Stimulated activated CD4-positive, alpha-beta T cell treated with anti-CD3 and anti-CD28 coated beads, TNF-alpha, amount 100 ng/mL, for 4 hours (primary cell): Measurements from ENCODE around the gene CXorf65.
A peak's percentile ranks its signal among the peaks of the same experiment; 100 is the strongest.

Experiments used
- DNase-seq, 3 experiments: peaks; one replicate each; pipeline ENCODE4 v3.0.0-alpha.2; 2020; ENCODE audit warnings: low read depth in 3 of 3

CXorf65 gene

DNA sequence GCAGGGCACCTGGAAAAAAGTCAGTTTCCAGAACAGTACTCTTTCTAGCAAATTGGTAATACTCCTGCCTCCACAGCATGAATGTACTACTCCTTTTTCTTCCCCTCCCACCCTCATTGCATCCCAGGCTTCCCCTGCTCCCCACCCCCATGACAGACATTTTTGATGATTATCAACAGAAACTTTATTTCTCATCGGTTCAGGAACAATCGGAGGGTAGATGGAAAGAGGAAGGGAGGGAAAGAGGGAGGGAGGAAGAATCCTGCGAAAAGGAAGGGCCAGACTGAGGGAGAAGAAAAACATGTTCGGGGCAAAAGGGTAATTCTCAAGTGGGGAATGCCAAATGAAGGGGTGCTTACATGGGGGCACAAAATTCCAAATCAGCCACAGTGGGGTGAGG is 705 bp upstream of the CXorf65 start:
- DNase-seq = no peak

DNA sequence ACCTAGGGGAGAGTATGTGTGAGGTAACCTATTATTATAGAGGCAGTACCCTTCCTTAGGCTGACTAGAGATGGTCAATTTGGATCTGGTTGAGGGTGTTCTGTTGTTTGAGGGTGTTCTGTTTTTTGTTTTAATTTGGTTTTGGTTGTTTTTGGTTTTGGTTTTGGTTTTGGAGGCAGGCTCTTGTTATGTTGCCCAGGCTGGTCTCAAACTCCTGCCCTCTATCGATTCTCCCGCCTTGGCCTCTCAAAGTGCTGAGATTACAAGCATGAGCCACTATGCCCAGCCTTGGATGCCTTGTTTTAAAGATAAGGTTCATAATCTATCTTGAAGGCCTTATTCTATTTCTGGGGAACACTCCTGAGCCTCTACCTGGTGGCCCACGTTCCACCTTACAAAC is 912 bp downstream of the CXorf65 start:
- DNase-seq = no peak

DNA sequence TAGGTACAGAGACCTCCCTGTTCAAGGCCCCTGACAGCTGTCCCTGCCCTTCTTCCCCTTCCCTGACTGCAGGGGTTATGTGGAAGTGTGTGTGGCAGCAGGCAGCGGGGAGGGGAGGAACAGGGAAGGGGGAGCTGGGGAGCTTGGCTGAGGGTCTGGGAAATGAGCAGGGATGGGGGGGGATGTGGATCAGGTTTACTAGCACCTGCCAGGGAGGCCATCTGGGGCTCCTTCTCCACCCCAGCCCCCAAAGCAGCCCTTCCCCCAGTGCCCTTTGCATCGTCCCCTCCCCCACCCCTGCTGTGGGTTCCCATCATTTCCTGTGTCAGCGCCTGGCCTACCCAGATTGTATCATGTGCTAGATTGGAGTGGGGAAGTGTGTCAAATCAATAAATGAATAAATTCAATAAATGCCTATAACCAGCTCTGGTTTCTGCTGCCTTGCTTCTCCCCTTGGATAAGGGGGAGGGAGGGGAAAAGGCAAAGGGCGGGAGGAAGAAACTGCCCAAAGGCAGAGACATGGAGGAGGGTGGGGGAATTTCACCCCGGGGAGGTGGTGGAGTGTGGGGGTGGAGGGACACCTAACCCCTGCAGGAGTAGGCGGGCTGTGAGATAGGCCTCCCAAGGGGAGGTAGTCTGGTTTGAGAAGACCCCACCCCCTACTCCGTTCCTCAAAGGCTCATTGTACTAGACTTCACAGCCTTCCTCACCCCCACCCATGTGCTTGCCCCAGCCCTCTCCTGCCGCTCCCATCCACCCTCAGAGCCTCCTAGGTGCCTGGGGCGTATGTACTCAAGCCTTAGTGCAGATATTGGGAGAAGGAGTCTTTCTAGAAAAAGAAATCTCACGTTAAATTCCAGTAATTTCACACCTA is 3.2 kb downstream of the CXorf65 start:
- DNase-seq = peak in 1 of 3 experiments; percentile 39

DNA sequence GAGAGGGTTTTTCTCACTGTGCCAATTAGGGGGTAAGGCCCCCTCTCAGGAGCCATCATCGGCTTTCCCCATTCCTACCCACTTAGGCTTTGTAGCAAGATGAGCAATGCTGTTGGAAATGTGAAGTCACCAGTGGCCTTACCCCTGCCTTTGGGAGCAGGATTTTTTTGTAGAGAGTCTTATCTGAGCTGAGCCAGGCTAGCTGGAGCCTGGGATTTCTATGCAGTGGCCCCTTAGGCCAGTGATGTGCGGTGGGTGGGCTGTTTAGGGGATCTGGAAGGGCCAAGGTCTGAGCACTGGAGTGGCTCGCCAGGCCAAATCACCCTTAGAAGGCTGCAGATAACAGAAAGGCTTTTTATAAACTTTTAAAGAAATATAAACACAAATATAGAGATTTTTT is 4.2 kb downstream of the CXorf65 start:
- DNase-seq = no peak

DNA sequence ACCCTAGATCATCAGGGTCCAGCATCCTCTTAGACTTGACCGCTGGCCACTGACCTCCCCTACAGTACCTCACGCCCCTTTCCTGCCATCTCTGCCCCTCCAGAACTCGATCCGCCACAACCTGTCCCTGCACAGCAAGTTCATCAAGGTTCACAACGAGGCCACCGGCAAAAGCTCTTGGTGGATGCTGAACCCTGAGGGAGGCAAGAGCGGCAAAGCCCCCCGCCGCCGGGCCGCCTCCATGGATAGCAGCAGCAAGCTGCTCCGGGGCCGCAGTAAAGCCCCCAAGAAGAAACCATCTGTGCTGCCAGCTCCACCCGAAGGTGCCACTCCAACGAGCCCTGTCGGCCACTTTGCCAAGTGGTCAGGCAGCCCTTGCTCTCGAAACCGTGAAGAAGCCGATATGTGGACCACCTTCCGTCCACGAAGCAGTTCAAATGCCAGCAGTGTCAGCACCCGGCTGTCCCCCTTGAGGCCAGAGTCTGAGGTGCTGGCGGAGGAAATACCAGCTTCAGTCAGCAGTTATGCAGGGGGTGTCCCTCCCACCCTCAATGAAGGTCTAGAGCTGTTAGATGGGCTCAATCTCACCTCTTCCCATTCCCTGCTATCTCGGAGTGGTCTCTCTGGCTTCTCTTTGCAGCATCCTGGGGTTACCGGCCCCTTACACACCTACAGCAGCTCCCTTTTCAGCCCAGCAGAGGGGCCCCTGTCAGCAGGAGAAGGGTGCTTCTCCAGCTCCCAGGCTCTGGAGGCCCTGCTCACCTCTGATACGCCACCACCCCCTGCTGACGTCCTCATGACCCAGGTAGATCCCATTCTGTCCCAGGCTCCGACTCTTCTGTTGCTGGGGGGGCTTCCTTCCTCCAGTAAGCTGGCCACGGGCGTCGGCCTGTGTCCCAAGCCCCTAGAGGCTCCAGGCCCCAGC is 5.7 kb downstream of the CXorf65 start:
- no peak for DNase-seq

DNA sequence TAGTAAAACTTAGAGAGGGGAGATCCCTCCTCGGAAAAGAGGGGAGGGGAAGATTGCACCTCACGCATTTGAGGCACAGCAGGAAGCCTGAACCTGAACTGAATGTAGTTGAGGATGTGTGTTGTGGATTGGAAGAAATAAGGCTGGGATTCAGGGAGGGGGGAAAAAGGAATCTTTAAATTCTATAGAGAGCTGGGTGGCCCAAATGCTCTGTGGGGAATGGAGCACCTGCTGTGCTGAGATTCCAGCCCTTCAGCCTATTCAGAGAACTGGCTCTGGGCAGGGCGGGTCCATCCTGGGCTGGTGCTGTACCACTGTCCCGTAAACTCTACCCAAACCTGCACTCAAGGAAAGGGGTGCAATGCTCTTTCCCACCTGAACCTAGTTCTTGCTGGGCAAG is 6.8 kb downstream of the CXorf65 start:
- no peak for DNase-seq

DNA sequence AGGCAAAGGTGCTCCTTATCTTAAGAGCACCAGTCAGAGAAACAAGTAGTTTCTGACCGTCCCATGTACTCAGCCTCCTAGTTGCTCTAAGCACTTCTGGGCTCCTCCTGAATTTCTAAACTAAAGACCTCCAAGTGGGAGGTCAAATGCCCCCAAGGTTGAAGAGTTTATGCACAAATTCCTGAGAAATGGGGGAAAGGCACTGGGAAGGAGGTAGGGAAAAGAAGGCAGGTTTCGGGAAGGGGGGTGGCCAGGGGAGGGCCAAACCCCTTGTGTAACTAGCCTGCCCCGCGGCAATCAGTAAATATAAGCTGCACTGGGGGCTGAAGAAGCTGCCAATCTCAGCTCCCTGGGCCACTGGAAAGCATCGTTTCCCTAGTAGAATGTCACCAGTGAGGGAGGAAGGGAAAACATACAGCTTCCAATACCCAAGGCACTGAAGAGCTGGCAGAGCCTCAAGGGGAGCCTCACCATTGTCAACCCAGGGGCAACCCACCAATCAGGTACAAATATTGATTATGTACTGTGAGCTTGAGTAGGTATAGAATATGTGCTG is 7.5 kb downstream of the CXorf65 start:
- DNase-seq = no peak

DNA sequence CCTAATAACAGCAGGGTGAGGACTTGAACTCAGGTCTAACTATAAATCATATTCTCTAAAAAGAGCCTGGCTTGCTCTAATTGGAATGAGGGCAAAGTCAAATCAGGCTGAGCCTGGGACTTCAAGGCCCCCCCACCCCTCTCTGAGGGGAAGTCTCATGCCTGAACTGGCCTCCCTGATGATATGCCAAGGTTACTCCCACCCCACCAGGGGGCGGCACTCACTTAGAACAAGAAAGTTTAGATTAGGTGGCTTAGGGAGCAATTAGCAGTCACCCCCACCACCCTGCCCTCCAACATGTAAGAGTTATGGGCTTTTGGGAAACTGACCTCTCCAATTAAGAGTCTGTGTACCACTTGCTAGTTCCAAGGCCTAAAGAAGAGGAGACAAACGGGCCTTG is 8.2 kb downstream of the CXorf65 start:
- peak; percentile 48 to 64 (median 54) for DNase-seq

DNA sequence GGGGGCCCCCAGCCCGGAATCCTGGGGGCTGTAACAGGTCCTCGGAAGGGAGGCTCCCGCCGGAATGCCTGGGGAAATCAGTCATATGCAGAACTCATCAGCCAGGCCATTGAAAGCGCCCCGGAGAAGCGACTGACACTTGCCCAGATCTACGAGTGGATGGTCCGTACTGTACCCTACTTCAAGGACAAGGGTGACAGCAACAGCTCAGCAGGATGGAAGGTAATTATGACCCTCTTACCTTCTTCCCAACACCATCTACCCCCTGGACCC is 9.8 kb downstream of the CXorf65 start:
- DNase-seq = no peak

DNA sequence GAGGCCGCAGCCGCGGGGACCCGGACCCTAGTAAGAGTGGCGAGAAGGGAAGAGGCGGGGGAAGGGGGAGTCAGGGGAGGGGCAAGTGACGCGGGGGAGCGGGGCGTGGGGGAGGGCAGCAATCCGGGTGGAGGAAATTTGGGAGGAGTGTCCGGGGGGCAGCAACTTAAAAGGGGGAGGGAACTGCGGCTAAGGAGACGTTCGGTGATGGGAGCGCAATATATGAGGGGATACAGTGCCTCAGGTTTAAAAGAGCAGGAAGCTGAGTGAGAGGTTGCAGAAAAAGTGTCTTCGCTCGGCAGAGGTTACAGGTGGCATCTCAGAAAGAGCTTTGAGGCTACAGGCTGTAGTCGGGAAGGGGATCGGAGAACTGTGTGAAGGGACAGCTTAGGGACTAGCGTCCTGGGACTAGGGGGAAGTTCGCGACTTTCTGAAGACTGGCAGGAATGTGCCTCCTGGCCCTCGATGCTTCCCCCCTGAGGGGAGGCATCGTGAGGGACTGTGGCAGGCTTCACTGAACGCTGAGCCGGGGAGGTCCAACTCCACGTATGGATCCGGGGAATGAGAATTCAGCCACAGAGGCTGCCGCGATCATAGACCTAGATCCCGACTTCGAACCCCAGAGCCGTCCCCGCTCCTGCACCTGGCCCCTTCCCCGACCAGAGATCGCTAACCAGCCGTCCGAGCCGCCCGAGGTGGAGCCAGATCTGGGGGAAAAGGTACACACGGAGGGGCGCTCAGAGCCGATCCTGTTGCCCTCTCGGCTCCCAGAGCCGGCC is 10.4 kb downstream of the CXorf65 start:
- DNase-seq = peak in 1 of 3 experiments; percentile 28

DNA sequence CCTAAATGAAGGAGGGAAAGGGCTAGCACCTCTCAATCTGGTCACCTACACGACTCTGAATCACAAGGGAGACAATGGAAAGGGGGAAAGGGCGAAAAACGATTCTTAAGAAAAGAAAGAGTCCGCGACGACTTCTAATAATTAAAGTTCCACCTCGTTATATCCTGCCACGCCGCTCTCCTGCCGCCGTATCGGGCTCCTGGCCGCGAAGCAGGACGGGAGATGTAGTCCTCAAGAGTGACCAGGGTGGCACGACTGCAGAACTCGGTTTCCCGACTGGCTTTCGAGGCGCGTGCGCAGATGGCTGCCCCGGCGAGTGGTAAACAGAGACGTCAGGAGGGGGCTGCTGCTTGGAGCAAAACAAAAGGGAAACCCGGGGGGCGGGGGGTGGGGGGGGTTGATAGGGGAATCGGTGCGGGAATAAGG is 11.0 kb downstream of the CXorf65 start, which contains the start of gene FOXO4:
Gene FOXO4 (plus strand): TSS at position 297 of the 426 bp plus-strand sequence. CDS start 678 bp downstream, outside the sequence.
- DNase-seq = peak; percentile 62 to 78 (median 77)

DNA sequence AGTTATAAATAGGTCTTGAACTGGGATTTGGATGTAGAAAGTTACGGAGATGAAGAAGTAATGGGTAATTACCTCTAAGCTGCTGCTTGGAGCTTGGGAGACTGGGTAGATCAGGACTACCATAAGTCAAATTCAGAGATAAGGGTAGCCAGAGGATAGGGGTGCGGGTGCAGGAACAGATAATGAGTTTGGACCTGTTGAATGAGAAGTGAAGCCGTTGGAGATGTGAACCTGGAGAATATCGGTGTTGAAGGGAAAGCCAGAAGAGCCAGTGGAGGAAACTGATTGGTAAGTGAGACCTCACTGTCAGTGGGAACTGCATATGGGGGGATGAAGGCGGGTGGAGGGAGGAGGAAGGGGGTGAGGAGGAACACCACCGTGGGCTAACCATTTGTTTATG is 11.5 kb downstream of the CXorf65 start:
- no peak for DNase-seq

DNA sequence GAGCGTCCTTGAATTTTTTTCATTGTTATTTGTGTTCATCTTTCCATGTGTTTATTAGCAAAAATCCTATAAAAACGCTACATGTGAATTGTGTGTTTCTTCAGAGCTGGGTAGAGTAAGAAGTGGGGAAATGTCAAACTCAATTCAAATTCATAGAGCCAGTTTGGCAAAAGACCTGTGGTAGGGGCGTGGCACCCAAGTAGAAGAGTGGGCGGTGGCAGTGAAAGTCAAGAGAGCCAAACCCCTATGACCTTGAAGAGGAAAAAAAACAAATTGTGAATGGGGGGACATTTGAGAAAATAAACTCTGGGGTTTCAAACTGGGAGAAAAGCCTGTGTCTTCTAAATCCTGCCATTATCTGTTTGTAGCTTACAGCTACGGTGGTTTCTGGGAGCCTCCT is 15.3 kb downstream of the CXorf65 start:
- DNase-seq = no peak

DNA sequence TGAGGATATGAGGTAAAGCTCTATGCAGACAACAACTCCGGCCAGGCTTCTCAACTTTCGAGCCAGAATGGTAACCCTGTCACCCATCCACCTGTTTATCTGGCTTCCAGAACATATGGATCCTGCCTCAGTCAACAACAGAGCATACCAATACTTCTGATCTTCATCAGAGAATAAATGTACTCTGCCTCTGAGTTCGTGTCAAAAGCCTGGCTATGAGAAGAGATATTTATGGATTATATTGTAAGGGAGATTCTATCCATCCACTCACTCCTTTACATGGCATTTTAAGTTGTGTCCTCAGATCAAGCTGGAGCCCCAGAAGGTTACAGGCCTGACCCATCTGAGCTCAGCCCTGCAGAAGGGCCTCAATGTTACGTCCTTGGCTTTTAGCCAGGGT is 20.6 kb downstream of the CXorf65 start:
- DNase-seq = no peak

DNA sequence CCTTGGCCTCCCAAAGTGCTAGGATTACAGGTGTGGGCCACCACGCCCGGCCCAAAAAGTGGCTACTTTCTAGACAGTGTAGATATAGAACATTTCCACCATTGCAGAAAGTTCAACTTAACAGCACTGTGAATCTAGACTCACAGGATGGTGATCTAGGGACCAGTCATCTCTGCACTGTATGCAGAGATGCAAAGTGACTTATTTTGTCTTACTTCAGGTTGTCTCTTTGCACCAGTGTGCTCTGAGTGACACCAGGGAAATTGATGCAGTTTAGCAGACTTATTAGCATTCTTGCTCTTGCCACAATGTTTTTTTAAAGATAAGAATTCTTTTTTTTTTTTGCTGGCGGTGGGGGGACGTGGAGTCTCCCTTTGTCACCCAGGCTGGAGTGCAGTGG is 23.7 kb downstream of the CXorf65 start:
- DNase-seq = no peak

DNA sequence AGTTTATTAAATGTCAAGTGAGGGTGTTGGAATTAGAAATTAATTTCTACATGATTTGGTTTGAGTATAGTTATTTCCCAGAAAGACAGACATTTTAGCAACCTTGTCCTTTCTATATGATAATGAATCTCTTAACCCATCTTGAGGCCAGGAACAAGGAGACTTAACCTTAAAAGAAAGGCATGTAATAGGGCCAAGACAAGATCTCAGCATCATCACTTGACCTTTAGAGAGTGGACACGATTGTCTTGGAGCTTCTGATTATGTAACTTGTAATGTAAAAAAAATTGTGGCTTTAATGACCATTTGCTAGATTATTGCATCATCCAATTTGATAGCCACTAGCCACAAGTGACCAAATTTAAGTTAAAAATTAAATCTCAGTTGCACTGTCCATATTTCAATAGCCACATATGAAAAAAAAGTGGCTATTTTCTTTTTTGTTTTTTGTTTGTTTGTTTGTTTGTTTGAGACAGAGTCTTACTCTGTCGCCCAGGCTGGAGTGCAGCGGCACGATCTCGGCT is 24.4 kb downstream of the CXorf65 start:
- DNase-seq = no peak

DNA sequence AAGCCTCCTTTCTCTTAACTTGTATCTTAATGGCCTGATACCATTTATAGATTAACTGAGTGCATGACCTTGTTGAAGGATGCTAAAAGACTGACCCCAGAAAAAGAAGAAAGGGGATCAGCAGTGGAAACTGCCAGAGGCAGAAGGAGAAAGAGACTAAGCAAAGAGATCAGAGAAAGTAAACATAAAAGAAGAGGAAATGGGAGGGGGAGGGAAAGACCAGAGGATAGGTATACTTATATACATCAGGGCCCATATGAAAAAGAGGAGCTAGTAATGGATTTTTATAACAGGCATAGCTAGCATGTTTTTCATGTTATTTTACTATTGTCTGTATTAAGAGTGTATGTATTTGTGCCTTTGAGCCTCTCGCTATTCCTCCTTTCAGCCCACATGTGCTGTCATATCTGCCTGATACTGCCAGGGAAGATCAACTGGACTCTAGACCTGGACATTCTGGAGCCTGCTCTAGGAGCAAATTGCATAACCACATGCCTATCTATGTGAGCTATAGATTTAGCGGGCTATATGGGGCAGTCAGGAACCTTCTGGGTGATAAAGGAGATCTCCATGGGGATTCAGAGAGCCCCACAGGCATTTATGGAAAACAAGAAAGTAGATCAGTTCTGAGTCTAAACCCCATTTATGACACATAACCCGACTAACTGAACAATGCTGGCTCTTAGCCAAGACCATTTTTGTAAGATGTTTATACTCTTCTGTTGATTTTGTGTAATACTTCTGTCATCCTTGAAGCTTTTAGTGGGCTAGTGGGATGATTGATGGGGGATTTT is 25.0 kb downstream of the CXorf65 start:
- no peak for DNase-seq

DNA sequence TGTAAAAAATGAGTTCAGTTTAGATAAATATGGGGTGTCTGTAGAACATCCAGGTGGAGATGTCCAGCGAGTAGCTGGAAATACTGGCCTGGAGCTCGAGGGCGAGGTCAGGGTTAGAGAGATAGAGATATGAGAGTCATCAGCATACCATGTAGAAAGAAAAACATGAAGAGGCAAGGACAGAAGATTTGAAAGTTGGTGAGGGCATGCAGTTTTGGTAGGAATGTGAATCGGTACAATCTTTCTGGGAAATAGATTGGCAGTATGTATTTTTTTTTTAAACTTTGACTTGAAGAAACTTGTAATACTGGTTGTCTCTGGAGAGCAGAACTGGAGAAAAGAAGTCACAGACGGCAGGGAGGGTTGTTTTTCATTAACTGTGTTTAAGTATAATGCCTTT is 36.0 kb downstream of the CXorf65 start:
- no peak for DNase-seq

DNA sequence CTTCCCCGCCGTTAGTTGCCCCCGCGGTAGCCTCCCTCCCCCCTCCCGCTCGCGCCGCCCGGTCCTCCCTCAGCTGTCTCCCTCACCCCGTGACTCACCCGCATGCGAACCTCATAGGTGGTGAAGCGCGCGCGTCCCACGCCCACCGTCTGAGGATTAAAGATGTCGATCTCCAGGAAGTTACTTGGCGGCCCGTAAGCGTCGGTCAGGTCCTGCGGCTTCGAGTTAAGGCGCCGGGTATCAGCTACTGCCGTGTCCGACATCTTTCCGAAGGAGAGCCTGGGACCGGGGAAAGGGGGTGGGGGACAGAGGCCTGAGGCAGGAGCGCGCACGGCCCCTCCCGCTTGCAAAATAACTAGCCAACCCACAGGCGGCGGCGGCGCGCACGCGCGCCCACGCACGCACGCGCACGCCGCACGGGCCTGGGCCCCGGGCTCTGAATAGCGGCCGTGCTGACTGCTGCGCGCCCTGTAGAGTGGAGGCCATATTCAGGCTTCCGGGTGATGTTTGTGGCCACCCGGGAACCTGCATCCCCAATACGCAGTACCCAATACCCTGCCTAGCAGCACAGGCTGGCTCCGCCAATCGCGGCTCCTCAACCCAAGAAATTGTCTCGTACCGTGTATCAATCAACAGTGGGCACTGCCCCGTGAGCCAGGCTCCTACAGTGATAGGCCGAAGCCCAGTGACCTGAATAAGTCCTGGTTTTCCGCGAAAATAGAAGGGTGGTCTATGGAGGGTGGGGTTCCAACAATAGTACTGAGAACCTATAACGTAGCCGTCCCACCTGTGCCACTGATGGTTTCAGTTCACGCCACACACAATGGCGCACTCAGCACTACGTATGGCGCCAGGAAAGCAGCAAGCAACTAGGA is 38.3 kb downstream of the CXorf65 start, which contains the start of gene SNX12:
Gene SNX12 (minus strand): TSS at position 291 of the 875 bp plus-strand sequence. CDS start 28 bp downstream, at position 263.
- DNase-seq = peak; percentile 57 to 76 (median 76)

DNA sequence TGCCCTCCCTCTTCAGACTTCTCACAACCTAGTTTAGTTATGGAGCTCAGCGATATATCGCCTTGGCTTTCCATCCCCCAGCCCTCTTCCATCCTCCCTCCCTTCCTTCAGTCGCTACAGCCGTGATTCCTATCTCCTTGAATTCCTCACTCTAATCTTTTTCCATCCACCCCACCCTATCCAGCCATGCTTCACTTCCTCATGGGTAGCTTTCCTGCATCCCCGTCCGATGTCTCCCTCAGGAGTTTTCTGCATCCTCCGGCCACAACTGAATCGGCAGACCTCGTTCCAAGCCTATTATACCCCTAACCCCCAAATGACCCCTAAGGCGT is 38.9 kb downstream of the CXorf65 start:
- DNase-seq = no peak
